HG03066 (cell line): Measurements from ENCODE around the gene MYO1C.
A peak's percentile ranks its signal among the peaks of the same experiment; 100 is the strongest.

Source experiments
- ATAC-seq: cut with Tn5 transposase; IDR thresholded peaks from one replicate; pipeline ENCODE4 v1.9.1; 2021; ENCODE audit warnings: low read depth; ENCODE audit not compliant: unreplicated experiment

MYO1C gene

DNA sequence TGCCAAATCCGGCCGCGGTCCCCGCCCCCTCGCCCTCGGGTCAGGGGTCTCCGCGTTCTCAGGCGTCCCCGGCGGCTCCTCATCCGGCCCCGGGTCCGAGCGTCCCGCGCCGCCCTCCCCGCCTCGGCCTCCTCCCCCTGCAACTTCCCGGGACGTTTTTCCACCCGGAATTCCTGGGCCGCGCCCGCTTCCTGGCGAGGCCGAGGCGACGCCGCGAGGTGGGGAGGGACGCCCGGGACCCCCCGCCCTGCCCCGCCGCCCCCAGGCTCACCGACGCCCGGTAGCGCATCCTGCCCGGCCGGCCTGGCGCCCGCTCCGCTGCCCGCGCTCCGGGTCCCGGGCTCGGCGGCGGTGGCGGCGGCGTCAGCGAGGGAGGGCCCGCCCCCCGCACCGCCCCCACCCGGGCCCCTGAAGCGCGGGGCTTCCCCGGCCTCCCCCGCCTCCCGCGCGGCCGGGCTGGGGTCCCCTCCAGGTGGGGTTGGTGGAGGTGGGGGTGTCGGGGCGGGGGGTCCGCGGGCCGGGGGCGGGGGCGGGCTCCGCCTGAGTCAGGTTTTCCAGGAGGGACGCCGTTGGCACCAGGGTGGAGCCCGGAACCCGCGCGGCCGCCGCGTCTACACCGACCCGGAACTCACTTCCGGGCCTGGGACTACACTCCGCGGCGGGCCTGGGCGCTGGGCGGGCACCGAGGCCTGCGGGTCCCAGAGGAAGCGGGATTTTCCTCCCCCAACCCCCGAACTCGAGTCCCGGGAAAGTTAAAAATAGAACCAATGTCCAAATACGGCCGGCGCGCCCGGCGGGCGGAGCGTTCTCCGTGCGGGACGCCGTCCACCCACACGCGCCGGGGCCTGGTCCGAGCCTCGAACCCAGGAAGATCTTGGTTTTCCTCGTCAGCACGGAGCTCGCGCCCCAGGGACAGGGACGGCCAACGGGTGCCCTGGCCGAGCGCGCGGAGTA is 6.8 kb downstream of the MYO1C start:
- ATAC-seq = no peak

DNA sequence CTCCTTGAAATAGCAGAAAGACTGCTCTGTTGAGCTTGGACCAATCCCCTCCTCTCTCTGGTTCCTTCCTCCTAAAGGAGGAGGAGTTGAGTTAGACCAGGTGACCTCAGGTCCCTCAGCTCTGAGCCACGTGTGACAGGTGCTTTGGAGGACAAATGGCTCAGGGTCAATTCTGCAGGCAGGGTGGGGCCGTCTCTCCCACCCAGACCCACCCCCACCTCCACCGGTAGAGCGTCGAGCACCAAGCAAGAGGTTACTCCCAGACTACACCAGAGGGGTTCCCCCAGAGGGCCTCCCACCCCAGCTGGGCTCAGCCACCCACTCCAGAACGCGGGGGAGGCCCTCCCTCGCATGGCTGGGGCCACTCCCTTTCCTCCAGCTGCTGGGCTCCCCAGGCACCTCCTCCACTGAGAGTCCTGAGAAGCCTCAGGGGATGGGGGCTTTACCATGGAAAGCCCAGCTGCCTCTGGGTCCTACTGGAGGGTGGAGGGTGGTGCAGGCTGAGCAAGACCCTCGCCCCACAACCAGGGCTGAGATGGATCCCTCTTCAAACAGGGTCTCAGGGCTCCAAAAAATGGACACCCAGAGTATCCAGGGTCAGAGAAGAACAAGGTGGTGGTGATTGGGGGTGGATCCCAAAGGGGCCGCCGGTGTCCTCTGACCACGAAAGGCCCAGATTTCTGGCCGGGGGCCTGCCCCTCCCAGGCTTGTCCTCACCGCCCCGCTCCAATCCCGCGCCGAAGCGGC is 7.6 kb downstream of the MYO1C start:
- ATAC-seq = no peak

- ATAC-seq = no peak
These were observed 8.4 kb downstream of the MYO1C start for GRCh38 chr17:1484060-1484535.

DNA sequence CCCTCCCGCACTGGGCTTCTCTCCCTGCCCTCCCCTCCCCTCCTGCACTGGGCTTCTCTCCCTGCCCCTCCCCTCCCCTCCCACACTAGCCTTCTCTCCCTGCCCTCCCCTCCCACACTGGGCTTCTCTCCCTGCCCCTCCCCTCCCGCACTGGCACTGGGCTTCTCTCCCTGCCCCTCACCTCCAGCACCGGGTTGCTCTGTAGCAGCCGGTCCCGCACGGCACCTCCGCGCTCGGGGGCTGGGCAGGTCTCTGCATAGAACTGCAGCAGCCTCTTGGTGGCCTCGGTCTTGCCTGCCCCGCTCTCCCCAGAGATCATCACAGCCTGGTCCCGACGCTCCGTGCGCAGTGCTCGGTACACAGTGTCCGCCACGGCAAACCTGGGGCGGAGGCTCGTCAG is 9.8 kb downstream of the MYO1C start:
- no peak for ATAC-seq

DNA sequence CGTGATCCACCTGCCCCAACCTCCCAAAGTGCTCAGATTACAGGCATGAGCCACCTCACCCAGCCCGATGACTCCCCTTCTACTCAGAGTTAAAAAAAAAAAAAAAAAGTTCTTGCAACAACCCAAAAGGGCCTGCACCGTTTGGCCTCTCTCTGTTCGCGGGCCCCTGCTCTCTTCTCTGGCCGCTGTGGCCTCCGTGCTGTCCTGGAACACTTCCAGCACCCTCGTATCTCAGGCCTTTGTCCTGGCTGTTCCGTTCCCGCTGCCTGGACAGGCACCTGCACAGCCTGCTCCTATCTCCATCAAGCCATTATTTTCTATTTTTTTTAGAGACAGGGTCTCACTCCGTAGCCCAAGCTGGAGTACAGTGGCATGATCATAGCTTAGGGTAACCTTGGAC is 10.8 kb downstream of the MYO1C start:
- ATAC-seq = no peak

GRCh38 chr17:1480747-1481465 is 11.6 kb downstream of the MYO1C start:
- no peak for ATAC-seq

- ATAC-seq = no peak
These were observed 14.1 kb downstream of the MYO1C start for GRCh38 chr17:1478418-1478817.

- no peak for ATAC-seq
These were observed 17.1 kb downstream of the MYO1C start for GRCh38 chr17:1475321-1475854.

DNA sequence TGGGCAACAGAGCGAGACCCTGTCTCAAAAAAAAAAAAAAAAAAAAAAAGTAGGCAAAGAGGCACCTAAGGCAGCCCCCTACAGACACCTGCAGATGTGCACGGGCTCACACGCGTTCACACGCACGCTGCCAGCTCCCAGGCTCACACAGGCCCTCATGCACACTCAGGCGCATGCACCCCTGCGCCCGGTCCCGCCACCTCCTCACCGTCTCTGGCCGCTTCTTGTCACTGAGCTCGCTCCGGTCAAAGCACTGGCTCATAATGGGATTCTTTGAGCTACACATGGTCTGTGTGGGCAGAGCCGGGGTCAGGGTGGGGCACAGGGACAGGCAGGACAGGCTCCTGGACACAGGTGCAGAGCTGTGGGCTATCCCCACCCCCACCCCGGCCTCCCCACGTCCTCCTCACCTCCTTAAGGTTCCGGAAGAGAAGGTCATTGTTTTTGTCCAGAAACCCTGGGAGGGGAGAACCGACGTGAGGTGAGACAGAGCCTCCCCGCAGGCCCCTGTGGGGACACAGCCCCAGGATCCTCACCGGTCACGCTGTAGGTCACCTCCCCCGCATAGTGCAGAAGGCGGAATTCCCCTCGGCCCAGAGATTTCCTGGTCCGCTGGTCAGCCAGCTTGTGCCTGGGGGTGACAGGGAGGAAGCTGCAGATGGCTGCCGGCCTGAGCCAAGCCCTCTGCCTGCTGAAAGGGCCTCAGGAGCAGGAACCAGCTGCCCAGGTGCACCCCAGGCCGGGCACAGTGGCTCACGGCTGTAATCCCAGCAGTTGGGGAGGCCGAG is 17.9 kb downstream of the MYO1C start:
- peak; percentile 75 for ATAC-seq

DNA sequence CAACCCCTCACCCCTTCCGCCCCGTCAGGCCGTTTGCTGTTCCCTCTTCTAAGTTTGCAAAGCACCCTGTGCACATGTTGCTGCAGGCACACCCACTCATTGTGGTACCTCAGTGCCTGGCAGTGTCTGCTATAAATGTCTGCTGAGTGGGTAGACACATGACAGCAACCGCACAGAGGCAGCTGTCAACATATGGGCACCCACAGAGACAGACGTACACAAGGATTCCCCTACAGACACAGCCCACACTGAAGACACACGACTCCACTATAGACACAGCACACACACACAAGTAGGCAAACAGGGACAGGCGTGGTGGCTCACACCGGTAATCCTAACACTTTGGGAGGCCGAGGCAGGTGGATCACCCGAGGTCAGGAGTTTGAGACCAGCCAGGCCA is 18.6 kb downstream of the MYO1C start:
- no peak for ATAC-seq

- no peak for ATAC-seq
These were observed 19.3 kb downstream of the MYO1C start for GRCh38 chr17:1473170-1473569.

- ATAC-seq = no peak
These were observed 20.3 kb downstream of the MYO1C start for GRCh38 chr17:1471911-1472821.

DNA sequence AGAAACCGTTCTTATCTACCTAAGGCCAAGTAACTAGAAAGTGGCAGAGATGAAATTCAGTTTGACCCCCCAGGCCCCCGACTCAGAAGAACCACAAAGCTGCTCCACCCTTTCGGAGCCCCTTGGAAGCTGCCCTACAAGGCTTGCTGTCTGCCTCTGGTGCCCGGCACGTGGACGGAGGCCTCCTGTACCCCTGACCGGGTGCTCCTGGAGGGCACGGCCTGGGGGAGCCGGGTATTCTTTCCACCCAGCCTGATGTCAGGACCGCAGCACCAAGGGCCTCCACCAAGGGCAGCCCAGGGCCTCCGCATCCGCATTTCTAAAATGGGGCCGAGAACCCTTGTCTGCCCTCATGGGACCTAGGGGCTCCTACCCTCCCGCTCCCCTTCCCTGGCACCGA is 21.0 kb downstream of the MYO1C start:
- no peak for ATAC-seq

DNA sequence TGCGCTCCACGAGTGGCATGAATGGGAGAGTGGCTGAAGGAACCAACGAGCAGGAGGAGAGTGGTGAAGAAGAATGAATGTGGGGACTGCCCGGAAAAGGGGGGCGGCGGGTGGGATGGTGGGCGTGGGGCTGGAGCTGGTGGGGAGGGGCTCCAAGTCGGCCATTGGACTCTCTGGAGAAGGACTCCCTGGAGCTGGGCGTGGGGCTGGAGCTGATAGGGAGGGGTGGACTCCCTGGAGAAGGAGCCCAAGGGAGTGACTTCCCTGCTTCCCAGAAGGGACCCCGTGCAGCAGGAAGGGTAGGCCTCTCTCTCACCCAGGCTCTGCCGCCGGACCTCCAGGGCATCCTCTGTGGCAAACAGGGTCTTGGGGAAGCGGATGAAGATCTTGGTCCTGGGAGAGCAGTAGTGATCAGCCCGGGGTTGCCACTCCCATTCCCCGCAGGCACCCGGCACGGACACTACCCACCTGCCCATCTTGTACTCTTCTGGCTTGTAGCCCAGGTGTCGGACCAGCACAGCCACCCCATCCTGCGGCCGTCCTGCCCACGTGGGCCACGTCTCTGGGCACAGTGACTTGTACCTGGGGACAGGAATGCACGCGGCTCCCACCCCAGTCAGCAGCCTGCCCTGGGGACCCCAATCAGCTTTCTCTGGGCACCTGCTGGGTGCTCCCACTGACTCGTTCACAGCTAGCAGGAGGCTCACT is 21.6 kb downstream of the MYO1C start:
- ATAC-seq = no peak

GRCh38 chr17:1470071-1470754 is 22.3 kb downstream of the MYO1C start:
- ATAC-seq = no peak

GRCh38 chr17:1469231-1469852 is 23.1 kb downstream of the MYO1C start:
- ATAC-seq = no peak

DNA sequence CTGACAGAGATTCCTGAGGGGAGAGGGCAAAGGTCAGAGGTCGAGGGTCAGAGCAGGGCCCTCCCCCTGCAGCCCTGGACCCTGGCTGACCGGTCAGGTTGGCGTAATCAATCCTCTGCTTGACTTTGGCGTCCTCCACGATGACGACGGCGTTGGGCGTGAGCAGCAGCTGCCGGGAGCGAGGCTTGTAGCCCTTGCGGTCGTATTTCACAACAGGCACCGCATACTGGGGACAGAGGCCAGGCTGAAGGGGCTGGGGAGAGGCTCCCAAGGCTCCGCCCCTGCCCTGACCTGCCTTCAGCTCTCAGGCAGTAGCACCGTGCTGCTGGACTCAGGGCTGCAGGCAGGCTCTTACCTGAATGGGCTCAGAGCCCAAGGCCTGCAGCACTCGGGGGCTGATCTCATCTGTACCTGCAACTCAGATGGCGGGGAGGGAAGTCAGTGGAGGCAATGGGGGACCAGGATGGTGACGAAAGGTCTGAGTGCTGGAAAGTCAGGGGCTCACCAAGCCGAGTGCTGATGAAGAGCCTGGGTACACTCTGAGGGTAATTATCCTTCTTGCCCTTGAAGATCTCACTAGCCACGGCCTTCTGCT is 24.5 kb downstream of the MYO1C start:
- no peak for ATAC-seq
